GM21381 (cell line): Measurements from ENCODE around the gene FSTL3.
"Not testable (repeated sequence)": the region's sequence is repeated elsewhere in the genome, so short reads cannot be mapped to it uniquely, and the experiment has no call there.

ENCODE experiments used
- ATAC-seq: cut with Tn5 transposase; IDR thresholded peaks from one replicate; pipeline ENCODE4 v1.9.1; 2021; ENCODE audit warnings: mild to moderate bottlenecking, moderate library complexity; ENCODE audit not compliant: unreplicated experiment

The FSTL3 gene

GRCh38 chr19:660793-661426 lies 15.3 kb upstream of the FSTL3 start:
- ATAC-seq = no peak

GRCh38 chr19:661427-662196 lies 14.6 kb upstream of the FSTL3 start:
- ATAC-seq = no peak

GRCh38 chr19:662207-662961 lies 13.8 kb upstream of the FSTL3 start:
- peak; percentile 3 for ATAC-seq

- ATAC-seq = peak; percentile 61
These were observed 13.1 kb upstream of the FSTL3 start, which contains the start of gene RNF126 for GRCh38 chr19:662962-663681. RNF126 (minus strand) TSS chr19:663214; CDS start chr19:663121, 93 bp downstream.

GRCh38 chr19:663682-664117 lies 12.5 kb upstream of the FSTL3 start:
- no peak for ATAC-seq

GRCh38 chr19:664913-665443 lies 11.2 kb upstream of the FSTL3 start:
- no peak for ATAC-seq

GRCh38 chr19:666985-667573 lies 9.1 kb upstream of the FSTL3 start:
- ATAC-seq = not testable (repeated sequence)

GRCh38 chr19:668675-669434 lies 7.3 kb upstream of the FSTL3 start:
- ATAC-seq = not testable (repeated sequence)

GRCh38 chr19:670609-671075 lies 5.5 kb upstream of the FSTL3 start:
- no peak for ATAC-seq

- ATAC-seq = no peak
These were observed 1.7 kb upstream of the FSTL3 start for GRCh38 chr19:674282-675151.

- ATAC-seq = no peak
These were observed 219 bp upstream of the FSTL3 start for GRCh38 chr19:676007-676338.

- no peak for ATAC-seq
These were observed 1.0 kb downstream of the FSTL3 start for GRCh38 chr19:677201-677600.

GRCh38 chr19:677601-678436 lies 1.6 kb downstream of the FSTL3 start:
- no peak for ATAC-seq

GRCh38 chr19:678791-679388 lies 2.7 kb downstream of the FSTL3 start:
- no peak for ATAC-seq

GRCh38 chr19:679418-680286 lies 3.5 kb downstream of the FSTL3 start:
- ATAC-seq = peak; percentile 14

- peak; percentile 71 for ATAC-seq
These were observed 4.3 kb downstream of the FSTL3 start for GRCh38 chr19:680287-681028.
